GM03348 (cell line): ENCODE data around the gene CAMTA1.

Experiments used
- DNase-seq: peaks from one replicate; pipeline ENCODE4 v3.0.0; 2012; ENCODE audit warnings: low spot score

The CAMTA1 gene

DNA sequence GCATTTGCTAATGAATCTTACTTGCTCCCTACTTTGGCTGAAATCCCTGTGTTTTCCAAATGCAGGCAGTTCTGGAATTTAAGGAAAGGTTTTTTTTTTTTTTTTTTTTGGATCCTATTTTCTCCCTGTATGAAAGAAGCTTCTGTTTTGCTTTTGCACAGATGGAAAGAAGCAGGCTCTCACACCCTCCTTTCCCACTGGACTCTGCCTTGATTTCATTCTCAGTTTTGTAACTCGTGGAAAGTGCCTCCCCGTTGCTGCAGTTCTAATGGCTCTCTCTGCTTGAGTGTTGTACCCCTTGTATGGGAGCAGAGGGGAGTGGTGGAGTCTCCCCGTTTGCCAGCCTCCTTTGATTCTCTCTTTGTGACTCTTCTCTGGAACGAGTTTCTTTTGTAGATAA, 291.9 kb downstream of the CAMTA1 start:
- DNase-seq = no peak

DNA sequence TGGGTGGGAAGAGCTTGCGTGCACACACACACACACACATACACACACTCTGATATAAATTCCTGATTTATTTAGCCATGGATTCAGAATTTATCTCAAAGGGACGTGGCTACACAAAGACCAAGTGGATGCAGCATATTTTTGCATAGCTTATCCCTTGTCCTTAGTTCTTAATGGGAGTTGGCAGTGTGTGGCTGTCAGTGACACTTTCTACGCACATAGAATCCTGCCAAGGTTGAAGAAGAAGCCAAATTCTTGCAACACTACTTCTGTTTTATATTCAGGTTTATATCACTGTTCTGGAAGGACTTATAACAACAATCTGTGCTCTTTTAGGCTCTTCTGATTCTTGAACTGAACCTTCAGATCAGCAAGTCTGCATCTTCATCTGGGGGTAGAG, 292.7 kb downstream of the CAMTA1 start:
- DNase-seq = no peak

DNA sequence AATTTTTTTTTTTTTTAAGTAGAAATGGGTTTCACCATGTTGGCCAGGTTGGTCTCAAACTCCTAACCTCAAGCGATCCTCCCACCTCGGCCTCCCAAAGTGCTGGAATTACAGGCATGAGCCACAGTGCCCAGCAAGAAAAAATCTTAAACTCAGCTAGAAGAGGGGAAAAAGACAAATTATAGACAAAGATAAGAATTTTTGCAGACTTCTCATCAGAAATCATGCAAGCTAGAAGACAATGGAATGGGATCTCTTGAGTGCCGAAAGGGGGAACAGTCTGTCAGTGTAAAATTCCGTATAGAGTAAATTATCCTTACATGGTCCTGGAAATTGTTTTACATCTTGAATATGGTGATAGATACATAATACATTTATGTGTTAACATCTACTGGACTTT, 294.4 kb downstream of the CAMTA1 start:
- no peak for DNase-seq

DNA sequence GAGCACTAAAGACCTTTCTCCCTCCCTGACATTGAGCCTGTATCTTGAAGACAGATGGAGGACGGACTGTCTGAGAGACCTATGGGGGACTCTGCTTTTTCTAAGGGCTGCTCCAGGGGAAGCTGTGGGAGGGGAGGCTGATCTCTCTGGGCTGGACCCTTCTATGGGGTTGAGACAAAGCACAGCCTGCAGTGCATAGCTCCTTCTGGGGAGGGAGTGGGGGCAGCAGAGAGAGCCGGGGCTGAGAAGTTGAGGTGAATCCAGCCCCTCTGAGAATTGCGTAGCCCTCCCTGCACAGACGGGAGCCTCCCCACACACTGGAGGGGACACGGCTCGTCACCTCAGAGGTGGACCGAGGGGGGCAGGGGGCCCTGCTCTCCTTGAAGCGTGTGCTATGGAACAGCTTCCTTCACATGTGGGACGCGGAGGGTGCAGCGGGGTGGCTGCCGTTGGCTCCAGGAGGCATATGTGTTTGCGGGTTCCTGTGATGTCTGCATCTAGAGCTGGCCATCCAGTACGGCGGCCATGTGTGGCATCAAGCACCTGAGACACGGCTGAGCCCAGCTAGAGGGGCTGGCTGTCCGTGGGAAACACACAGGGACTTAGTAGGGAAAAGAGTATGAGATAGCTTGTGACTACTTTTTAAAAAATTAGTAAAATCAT, 299.1 kb downstream of the CAMTA1 start:
- no peak for DNase-seq

DNA sequence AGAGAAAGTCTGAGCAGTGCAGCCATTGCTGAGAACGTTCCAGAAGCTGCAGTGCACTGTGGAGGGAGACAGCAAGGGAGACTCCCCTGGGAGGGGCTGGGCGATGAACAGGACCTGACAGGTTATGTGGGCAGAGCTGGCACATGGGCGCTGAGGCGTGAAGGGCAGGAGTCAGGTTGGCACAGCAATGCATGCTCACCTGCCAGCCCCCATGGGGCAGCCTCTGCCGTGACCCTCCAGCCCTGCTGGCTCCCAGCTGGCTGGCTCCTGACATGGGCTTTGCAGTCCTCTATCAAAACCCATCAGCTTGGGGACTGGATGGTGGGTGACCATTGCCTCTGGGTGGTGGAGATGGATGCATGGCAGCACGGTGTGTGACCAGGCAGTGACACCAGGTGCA, 300.3 kb downstream of the CAMTA1 start:
- DNase-seq = no peak

DNA sequence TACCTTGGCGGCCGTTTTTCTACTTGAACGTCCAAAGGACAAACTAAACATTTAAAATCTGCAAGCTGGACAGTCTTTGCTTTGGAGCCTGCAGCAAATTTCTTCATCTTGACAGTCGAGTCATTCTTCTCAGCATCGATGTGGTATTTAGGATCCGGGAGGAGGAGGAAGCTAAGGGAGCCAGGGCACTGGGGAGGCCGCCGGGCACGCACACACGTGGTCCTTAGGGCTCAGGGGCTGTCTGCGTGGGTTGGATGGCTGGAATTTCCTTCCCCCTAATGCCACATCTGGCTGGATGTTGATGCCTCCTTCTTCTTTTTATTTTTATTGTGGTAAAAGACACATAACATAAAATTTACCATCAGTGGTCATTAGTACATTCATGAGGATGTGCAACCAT, 300.9 kb downstream of the CAMTA1 start:
- DNase-seq = no peak

DNA sequence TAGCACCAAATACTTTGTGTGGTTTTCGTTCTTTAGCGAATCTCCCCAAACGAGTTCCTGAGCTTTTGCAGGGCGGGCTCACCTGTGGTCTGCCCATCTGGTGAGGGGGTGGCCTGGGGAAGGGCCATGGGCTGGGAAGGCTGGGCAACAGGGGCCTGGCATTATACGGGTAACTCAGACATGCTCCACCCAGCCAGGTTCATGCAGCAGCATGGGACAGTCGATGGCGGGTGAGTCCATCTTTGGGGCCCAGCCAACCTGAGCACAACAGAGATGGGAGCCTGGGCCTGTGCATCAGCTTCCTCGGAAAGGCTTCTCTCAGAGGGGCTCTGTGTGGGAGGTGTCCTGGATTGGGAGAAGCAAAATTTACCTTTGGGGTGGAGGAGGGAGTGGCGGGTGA, 302.6 kb downstream of the CAMTA1 start:
- DNase-seq = no peak

DNA sequence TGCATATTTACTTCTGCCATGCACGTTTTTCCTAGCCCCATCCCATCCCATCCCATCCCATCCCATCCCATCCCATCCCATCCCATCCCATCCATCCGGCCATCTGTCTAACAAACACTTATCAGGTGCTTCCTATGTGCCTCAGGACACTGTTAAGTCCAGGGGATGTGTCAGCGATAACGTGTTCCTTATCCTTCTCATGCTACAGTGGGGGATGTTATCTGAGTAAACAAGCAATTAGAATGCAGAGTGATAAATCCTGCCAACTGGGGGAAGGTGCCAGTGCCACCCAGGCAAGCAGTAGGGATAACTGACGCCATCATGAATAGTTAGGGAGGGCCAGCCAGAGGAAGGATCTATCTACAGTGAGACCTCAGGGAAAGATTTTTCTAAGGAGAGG, 304.2 kb downstream of the CAMTA1 start:
- no peak for DNase-seq

DNA sequence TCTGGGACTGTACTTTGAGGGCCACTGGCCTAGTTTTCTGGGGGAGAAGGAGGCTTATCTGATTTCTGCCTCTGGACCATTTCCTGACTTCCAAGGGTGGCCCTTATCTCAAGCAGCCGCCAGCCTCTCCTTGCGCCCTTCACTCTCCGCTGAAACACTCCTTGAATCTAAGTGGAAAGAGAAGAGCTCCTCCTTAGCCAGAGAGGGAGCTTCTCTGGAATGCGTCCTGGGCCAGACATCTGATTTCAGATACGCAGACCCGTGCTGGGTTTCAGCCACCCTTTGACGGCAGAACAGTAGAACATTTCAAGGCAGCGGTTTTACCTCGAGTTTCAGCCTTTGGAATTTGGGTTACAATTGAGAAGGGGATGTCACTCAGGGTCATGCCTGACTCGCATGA, 308.0 kb downstream of the CAMTA1 start:
- DNase-seq = no peak

DNA sequence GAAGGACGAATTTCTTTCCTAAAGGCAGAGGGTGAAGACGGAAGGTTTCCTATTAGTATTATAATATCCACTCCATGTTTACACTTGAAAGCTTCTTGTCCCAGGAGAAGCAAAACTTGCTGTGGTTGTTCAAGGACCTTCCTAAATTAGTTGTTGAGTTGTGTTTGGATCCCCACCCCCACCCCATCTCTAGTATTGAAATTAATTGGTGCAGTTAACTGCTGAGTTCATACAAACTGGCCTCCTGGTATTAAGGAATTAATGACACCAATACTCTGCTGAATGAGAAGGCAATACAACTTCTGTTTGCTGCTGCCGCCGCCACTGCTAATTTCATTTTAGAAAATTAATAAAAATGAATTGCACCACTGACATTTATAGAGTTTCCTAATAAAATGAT, 308.8 kb downstream of the CAMTA1 start:
- no peak for DNase-seq

DNA sequence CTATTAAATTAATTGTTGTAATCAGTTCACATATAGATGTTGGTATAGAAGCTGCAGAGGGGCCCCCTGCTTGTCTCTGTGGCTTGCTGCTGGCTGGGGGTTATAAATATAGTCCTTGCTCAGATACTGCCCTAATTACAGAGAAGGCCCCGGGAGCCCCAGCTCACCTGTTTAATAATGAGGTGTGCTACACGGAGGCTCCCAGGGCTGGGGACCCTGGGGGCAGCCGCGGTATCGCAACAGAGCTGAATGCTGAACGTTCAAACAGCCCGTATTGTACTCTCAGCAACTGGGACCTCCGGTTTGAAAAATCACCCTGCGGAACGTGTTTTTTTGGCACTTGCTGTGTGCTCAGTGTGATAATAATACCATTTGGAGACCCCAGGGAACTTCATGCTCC, 309.3 kb downstream of the CAMTA1 start:
- no peak for DNase-seq

DNA sequence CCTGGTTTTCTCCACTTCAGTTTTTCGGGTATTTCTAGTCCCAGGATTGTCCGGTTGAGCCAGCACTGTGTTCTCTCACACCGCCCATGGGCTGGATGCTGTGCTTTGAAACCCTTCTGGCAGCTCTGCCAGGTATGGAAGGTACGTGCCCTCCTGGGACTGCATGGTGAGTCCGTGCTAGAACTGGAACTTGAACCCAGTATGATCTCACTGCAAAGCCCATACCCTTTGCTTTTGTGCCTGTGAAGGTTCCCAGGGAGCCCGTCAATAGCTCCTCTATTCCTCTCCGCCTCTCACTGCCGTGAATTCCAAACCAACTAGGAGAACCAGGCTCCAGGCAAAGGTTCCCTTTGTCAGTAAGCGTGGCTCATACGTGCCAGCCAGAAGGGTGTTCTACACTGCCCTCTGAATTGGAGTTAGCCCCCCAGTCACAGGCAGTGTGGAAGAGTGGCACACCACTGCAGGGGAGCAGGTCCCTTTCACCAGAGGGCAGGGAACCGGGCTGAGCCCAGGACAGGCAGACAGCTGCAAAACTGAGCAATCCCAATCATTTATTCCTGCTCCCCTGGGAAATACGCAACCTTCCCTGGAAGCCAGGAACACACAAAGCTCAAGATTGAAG, 310.2 kb downstream of the CAMTA1 start:
- DNase-seq = no peak

DNA sequence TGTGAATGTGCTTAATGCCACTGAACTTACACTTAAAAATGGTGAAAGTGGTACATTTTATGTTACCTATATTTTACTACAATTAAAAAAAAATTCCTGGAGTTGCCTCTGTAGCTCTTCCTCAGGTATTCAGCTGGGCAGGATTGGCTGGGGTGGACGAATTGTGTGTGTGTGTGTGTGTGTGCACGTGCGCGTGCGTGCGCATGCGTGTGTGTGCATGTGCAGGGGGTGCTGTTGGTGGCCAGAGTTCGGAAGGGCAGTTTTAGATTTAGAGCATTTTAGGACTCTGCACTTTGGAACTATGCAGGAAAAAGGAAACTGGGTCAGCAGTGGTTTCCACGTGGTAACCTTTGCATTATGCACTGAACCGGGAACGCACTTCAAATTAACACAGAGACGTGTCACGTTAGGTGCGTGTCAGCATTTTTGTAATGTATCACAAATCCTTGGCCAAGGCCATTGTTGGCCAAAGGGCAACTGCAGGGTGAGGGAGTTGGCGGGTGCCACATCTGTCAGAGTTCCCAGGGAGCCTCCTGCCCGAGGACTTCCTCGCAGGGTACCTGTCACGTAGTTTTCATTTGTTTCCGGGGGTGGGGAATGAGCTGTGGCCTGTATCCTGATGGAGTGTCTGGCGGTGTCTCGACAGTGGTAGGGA, 312.8 kb downstream of the CAMTA1 start:
- no peak for DNase-seq

DNA sequence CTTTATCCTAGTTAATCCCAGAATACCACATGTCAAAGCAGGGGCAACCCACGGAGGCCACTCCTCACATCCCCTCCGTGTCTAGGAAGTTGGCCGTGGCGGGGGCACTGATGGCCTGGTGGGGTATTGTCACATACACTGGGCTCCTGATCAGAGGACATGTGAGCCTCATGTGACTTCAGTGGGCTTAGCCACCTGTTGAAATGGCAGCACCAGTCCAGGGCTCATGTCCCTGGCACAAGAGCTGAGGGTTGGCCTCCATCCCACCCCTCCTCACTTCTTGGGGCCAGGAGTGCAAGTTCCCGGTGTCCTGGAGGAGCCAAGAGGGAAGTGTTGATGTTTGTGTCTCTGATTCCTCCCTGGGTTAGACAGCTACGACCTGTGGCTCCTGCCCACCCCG, 313.4 kb downstream of the CAMTA1 start:
- no peak for DNase-seq

DNA sequence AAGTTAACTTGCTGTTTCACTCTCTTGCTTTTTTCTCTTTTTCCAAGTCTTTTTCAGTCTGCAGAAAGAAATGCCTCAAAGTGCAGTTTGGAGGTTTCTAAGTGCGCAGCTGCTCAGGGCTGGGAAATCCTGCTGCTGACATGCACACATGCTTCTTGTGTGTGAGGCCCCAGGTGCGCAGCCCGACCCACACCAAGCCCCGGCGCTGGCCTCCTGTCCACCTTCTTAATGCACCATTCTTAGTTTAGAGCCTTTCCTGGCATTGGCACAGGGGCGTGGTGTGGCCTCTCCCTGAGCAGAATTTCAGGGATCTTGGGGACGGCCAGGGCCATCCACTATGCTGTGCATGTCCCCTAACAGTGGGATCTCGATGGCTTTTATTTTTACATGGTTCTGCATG, 315.2 kb downstream of the CAMTA1 start:
- no peak for DNase-seq

DNA sequence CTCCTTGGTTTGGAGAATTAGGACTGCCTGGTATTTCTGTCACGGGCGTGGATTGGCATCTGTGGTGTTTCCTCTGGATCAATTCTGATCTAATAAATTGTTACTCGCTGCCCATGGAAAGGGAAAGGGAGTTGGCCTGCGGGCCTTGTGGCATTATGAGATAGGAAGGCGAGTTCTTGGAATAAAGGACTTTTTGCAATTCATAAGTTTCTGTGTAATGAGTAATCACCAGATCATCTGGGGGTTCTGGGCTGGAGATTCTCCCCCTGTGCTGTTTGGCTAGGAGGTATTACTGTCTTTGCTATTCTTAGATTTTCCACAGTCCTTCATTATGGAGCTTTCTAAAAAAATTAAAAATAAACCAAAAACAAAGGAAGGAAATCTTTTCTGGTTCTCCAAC, 315.9 kb downstream of the CAMTA1 start:
- DNase-seq = no peak

DNA sequence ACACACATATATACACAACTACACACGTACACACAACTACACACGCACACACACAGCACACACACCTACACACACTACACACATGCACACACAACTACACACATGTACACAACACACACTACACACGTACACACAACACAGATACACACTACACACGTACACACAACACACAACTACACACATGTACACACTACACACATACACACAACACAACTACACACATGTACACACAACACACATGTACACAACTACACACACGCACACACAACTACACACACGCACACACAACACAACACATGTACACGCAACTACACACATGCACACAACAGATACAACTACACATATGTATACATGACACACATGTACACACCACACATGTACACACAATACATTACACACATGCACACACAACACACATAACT, 318.1 kb downstream of the CAMTA1 start:
- no peak for DNase-seq

DNA sequence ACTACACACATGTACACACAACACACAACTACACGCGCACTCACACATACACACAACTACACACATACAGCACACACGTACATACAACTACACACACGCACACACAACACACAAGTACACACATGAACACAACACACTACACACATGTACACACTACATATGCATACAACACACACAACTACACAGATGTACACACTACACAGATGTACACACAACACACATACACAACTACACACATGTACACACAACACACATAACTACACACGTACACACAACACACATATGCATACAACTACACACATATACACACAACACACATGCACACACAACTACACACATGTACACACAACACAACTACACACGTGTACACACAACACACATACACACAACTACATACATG, 318.6 kb downstream of the CAMTA1 start:
- no peak for DNase-seq

DNA sequence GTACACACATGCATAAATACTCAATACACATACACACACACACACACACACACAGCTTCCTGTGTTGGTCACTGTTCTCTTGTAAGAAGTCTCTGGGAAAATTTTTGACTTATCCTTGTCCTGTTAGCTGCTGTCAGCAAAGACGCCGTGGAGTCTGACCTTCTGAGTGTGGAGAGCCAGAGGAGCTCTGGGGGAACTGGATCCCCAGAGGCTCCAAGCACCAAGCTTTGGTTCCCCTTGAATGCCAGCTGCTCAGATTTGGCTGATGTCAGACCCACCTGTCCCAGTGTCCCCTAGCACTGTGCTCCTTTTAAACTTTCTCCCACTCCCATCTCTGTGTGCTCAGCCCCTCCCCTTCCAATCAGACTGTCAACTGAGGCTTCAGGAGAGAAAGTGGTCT, 319.1 kb downstream of the CAMTA1 start:
- DNase-seq = no peak

DNA sequence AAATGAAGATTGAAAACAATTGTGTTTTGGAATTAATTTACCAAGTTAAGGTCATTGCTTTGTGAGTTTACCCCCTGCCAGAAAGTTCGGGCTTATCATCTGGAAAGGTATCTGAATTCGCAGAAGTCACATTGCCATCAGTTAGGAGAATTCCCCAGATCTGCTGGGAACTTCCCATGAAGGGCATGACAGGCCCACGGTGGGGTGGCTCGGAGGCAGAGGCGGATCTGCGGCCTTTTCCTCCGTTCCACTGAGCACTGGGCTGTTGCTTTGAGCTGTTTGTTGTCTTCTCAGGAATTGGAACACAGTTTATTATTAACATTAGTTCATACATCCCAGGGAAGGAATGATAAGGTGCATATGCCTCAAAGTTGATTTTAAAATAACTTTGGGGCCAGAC, 320.0 kb downstream of the CAMTA1 start:
- DNase-seq = no peak

DNA sequence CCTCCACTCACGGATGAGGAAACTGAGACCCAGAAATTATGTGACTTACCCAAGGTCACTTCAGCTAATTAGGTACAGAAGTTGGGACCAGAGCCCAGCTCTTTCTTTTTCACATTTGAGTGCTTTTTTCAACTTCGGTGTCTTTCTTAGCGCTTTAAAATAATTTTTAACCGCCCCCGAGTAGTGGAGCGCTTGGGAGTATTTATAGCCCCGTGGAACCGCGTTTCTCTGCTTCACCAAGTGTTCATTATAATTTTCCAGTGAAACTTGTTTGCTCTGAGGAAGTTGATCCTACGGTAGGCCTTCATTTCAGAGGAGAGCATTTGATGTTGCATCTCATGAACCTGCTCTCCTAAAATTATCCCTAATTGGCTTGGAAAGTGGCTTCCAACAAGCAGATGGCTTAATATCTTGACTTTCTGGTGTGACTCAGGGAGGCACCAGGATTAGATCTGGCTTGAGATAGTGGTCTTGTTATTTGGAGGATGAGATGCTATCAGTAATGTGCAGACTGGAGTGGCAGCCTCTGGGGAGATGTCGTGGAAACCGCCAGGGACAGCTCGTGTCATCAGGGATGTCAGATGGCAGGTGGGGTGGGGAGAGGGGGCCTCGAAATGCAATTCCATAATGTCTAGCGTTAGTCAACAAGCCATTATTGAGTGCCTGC, 321.3 kb downstream of the CAMTA1 start:
- no peak for DNase-seq

DNA sequence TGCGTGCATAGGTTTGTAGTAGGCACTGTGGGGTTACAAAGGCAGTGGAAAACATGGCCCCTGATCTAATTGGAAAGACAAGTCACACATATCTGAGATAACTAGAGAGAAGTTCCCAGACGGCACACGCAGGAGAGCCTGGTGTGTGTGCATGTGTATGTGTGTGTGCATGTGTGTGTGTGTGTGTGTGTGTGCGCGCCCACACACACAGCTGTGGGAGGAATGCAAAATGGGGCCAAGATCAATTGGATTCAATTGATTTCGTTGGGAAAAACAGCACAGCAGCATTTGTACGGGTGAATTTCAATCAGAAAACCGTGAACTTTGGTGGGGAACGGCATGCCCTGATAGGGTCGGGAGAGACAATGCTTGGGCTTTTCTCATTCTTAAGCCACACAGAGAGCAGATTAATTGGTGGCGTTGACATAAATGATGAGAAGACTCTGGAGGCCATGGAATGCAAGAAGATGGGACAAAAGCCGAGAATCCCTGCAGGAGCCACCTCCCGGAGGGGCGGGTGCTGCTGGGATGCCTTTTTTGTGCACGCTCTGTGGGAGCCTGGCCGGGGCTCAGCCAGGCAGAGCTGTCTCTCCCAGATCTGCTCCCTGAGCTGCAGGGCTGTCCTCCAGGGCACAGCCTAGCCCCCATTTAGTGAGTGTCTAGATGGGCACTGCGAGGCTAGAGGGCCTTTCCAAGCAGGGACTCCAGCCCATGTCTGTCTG, 322.0 kb downstream of the CAMTA1 start:
- no peak for DNase-seq

DNA sequence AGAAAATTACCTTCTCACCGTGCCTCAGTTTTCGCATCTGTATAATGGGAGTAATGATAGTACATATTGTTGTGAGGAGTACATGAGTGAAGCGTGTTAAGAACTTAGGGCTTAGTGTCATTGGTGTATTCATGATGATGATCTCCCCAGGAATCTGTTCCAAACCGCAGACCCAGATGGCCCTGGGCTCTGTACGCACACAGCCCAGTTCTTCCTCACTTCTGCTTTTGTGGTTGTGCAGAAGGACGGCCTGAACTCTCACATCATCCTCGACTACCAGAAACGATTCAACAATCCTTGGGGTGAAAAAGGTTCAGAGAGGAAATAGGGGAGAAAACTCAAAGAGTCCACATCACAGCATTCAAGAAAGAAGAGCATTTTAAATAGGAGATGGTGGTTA, 323.0 kb downstream of the CAMTA1 start:
- DNase-seq = no peak
